SKM-1 (cell line): ENCODE measurements around the gene FTH1.

ENCODE experiments used
- DNase-seq: peaks from one replicate; lab custom pipeline; 2025; ENCODE audit not compliant: unreplicated experiment; lab: John Stamatoyannopoulos, UW

The FTH1 gene

GRCh38 chr11:61917334-61918109, 49.9 kb downstream of the FTH1 start, which contains the start of gene RAB3IL1:
Gene RAB3IL1, minus strand, starts transcription at chr11:61917566. Its CDS starts 199 bp downstream, at chr11:61917367.
- DNase-seq: no peak

- DNase-seq: no peak
Measured at GRCh38 chr11:61916737-61917333, 50.6 kb downstream of the FTH1 start.

- no peak for DNase-seq
Measured at GRCh38 chr11:61914471-61915171, 52.8 kb downstream of the FTH1 start.
